Endothelial cell of umbilical vein (primary cell): ENCODE data around the gene ADNP. TPM values are rescaled to one million over a fixed set of nuclear protein-coding genes. Genes with fewer than 3 reads are reported as not detected.

Experiments used
- BruUV-seq: library from RNA; stranded (reverse); fragments of 400-500 nt; replicated peaks from 2 replicates; lab custom pipeline; 2021; lab: Mats Ljungman, UMichigan
- CTCF ChIA-PET: fragments of 300-600, 350-600 bp; sonication (Branson Sonifier 250); formaldehyde crosslinking; loops from one replicate; lab custom pipeline; 2021; ENCODE audit warnings: antibody characterized with exemption, inconsistent platforms; lab: Charles Lee
- POLR2A ChIA-PET: fragments of 300-600, 350-600 bp; sonication (Branson Sonifier 250); formaldehyde crosslinking; loops from one replicate; lab custom pipeline; 2021; ENCODE audit warnings: antibody characterized with exemption, inconsistent platforms; lab: Charles Lee
- DNase-seq: peaks from one replicate; pipeline ENCODE4 v3.0.0-alpha.2; 2011; ENCODE audit warnings: low read depth, low spot score
- FAIRE-seq: peaks from 2 replicates; lab custom pipeline; 2011; peaks lifted over from hg19 to GRCh38; lab: Jason Lieb, UNC
- H2AFZ ChIP-seq: 2 replicates; pipeline ENCODE4 v1.6.0; 2012; ENCODE audit warnings: low read depth, low read length, control low read depth, inconsistent platforms
- H3K27ac ChIP-seq: 2 replicates; pipeline ENCODE4 v1.5.1; 2011; ENCODE audit warnings: low read depth, mild to moderate bottlenecking, control low read depth, low read length, moderate library complexity; ENCODE audit not compliant: insufficient read depth
- H3K27me3 ChIP-seq, 2 experiments: 2 replicates each; pipeline versions ENCODE4 v1.6.0 to v1.6.1; 2011; ENCODE audit warnings: low read length in 2 of 2, mixed read lengths in 1 of 2; ENCODE audit not compliant: control insufficient read depth in 2 of 2, insufficient read depth in 2 of 2
- H3K36me3 ChIP-seq, 2 experiments: 2 replicates in 1 of 2; 3 replicates in 1 of 2; pipeline ENCODE4 v1.5.1; 2011; ENCODE audit warnings: low read length in 2 of 2, mild to moderate bottlenecking in 1 of 2, moderate library complexity in 1 of 2; ENCODE audit not compliant: control insufficient read depth in 2 of 2, insufficient read depth in 2 of 2; ENCODE audit errors: extremely low read depth in 1 of 2
- H3K4me1 ChIP-seq: 3 replicates; pipeline ENCODE4 v1.5.1; 2011; ENCODE audit warnings: mild to moderate bottlenecking, low read length; ENCODE audit not compliant: control insufficient read depth, insufficient read depth; ENCODE audit errors: extremely low read depth
- H3K4me2 ChIP-seq: 2 replicates; pipeline ENCODE4 v1.6.1; 2011; ENCODE audit warnings: low read length, control low read depth, mixed read lengths; ENCODE audit not compliant: insufficient read depth
- H3K4me3 ChIP-seq, 3 experiments: fragments of 200-600 bp in 1 of 3; sonication (generic), shearing (Covaris generic) in 1 of 3; replicated peaks in 1 of 3; 2 replicates each; pipeline ENCODE4 v1.5.1; 2011 to 2016; ENCODE audit warnings: control low read depth in 3 of 3, low read length in 3 of 3, mild to moderate bottlenecking in 2 of 3, inconsistent platforms in 1 of 3, low read depth in 1 of 3, moderate library complexity in 1 of 3; ENCODE audit not compliant: insufficient read depth in 1 of 3
- H3K79me2 ChIP-seq: 2 replicates; pipeline ENCODE4 v1.6.0; 2012; ENCODE audit warnings: low read length, inconsistent platforms; ENCODE audit not compliant: control insufficient read depth, insufficient read depth
- H3K9ac ChIP-seq: replicated peaks from 2 replicates; pipeline ENCODE3; 2011; ENCODE audit warnings: low read length, control low read depth; ENCODE audit not compliant: insufficient read depth; ENCODE audit errors: extremely low read depth
- H3K9me1 ChIP-seq: replicated peaks from 3 replicates; pipeline ENCODE4 v1.6.0; 2011; ENCODE audit warnings: mild to moderate bottlenecking, low read length; ENCODE audit not compliant: control insufficient read depth, insufficient read depth; ENCODE audit errors: extremely low read depth
- H3K9me3 ChIP-seq: replicated peaks from 2 replicates; pipeline ENCODE4 v1.5.1; 2012; ENCODE audit warnings: low read length, inconsistent platforms; ENCODE audit not compliant: control insufficient read depth, insufficient read depth
- H4K20me1 ChIP-seq: replicated peaks from 2 replicates; pipeline ENCODE3; 2011; ENCODE audit warnings: mild to moderate bottlenecking, low read length; ENCODE audit not compliant: control insufficient read depth, insufficient read depth; ENCODE audit errors: extremely low read depth
- CTCF ChIP-seq, 2 donors: IDR thresholded peaks; 1 replicate in 1 of 2; 2 replicates in 1 of 2; pipeline ENCODE4 v1.5.1; 2011; ENCODE audit warnings: low read length in 2 of 2, mild to moderate bottlenecking in 2 of 2, moderate library complexity in 2 of 2, control low read depth in 1 of 2, inconsistent platforms in 1 of 2, low read depth in 1 of 2; ENCODE audit not compliant: insufficient read depth in 1 of 2; ENCODE audit errors: extremely low read depth in 1 of 2
- EZH2 ChIP-seq: IDR thresholded peaks from 2 replicates; pipeline ENCODE4 v1.6.1; 2012; ENCODE audit warnings: borderline replicate concordance, low read depth, mild to moderate bottlenecking, moderate library complexity, low read length, inconsistent platforms; ENCODE audit not compliant: severe bottlenecking
- FOS ChIP-seq: IDR thresholded peaks from 2 replicates; pipeline ENCODE4 v1.6.1; 2011; ENCODE audit warnings: mild to moderate bottlenecking, low read length, moderate library complexity, borderline replicate concordance; ENCODE audit not compliant: insufficient read depth
- GATA2 ChIP-seq: IDR thresholded peaks from 2 replicates; pipeline ENCODE4 v1.7.0; 2011; ENCODE audit warnings: low read depth, mild to moderate bottlenecking, moderate library complexity, mixed read lengths, low read length; ENCODE audit not compliant: insufficient read length, insufficient read depth
- JUN ChIP-seq: IDR thresholded peaks from 2 replicates; pipeline ENCODE4 v1.6.1; 2011; ENCODE audit warnings: borderline replicate concordance, low read depth; ENCODE audit not compliant: insufficient read length, insufficient read depth
- MAX ChIP-seq: IDR thresholded peaks from 2 replicates; pipeline ENCODE4 v1.6.1; 2011; ENCODE audit not compliant: insufficient read depth, insufficient read length
- MYC ChIP-seq: IDR thresholded peaks from one replicate; pipeline ENCODE4 v1.6.1; 2011; ENCODE audit warnings: mild to moderate bottlenecking, low read depth, low read length
- POLR2A ChIP-seq: IDR thresholded peaks from 2 replicates; pipeline ENCODE4 v1.6.1; 2012; ENCODE audit warnings: low read depth, mild to moderate bottlenecking, control low read depth, low read length
- POLR2AphosphoS5 ChIP-seq: IDR thresholded peaks from 2 replicates; pipeline ENCODE4 v1.6.1; 2012; ENCODE audit warnings: low read depth, mild to moderate bottlenecking, control low read depth, low read length, moderate library complexity; ENCODE audit not compliant: insufficient read depth
- dilution Hi-C: fragments of 300-500 bp; cut with MboI; formaldehyde crosslinking; loops from one replicate; pipeline ENCODE4 v1.15.0; 2019; ENCODE audit warnings: low sequenced_read_pairs; ENCODE audit not compliant: extremely low pct_ligation_motif_present
- intact Hi-C: fragments of 100-400 bp; cut with micrococcal nuclease; formaldehyde crosslinking; loops from one replicate; pipeline ENCODE4 v1.10.0; 2022
- polyA plus RNA-seq, 4 experiments: library from polyadenylated mRNA; depleted of rRNA in 3 of 4; stranded (reverse) in 3 of 4; unstranded in 1 of 4; fragments of >200 nt; gene quantifications; 2 replicates each; pipeline versions ENCODE4 v1.2.1 to v1.2.3, GENCODE V29; 2011 to 2012; ENCODE audit warnings: missing spikeins in 1 of 4
- total RNA-seq: library from RNA; stranded (reverse); gene quantifications from 2 replicates; pipeline ENCODE4 v1.2.3, GENCODE V29; 2021

ADNP gene
- total and polyA plus RNA-seq, 2 donors (not counting 3 experiments of a cell fraction or from before 2014, with no cell fraction given) = 17.8 to 66.0 TPM

GRCh38 chr20:50969912-50970311 is 38.7 kb upstream of the ADNP start:
- Histone ChIP-seq H3K27ac (no peak overlapping the region), H4K20me1 (no peaks in the 10 kb centered on the region), H3K36me3 (no peaks in the 10 kb centered on the region), H3K4me2 (no peak overlapping the region), H3K27me3 (peaks cover 7 to 8% of the 10 kb centered on the region in 2 experiments), H3K4me3 (no peak overlapping the region), H3K9me1 (no peaks in the 10 kb centered on the region), H3K9ac (no peak overlapping the region), H3K9me3 (no peaks in the 10 kb centered on the region), H3K4me1 (no peaks in the 10 kb centered on the region), H2AFZ (no peak overlapping the region), H3K79me2 (no peaks in the 10 kb centered on the region)
- ChIA-PET CTCF (no interaction called here), POLR2A (no interaction called here)
- FAIRE-seq (no peak), DNase-seq (no peak)
- intact Hi-C loops (loop anchor here (10.0 kb wide), 1 partner anchor 495 kb away; no protein-coding TSS in a partner anchor), dilution Hi-C loops (no loop called here)
- TF ChIP-seq FOS (no peak), POLR2AphosphoS5 (no peak), MAX (no peak), MYC (no peak), CTCF (IDR thresholded peaks at IDR 0.05; ENCODE audit: extremely low read depth in 1 of 2, insufficient read depth in 1 of 2, low read depth in 1 of 2, low read length in 2 of 2) (no peak), JUN (no peak), POLR2A (no peak), GATA2 (no peak), EZH2 (no peak)
- BruUV-seq = no TSS peak
